ENCODE data around the gene SLC9A9. TPM values are rescaled to one million over a fixed set of nuclear protein-coding genes. Genes with fewer than 3 reads are reported as not detected.

The SLC9A9 gene
- total and polyA plus RNA-seq, 2 donors, result 20.5 to 21.2 TPM

DNA sequence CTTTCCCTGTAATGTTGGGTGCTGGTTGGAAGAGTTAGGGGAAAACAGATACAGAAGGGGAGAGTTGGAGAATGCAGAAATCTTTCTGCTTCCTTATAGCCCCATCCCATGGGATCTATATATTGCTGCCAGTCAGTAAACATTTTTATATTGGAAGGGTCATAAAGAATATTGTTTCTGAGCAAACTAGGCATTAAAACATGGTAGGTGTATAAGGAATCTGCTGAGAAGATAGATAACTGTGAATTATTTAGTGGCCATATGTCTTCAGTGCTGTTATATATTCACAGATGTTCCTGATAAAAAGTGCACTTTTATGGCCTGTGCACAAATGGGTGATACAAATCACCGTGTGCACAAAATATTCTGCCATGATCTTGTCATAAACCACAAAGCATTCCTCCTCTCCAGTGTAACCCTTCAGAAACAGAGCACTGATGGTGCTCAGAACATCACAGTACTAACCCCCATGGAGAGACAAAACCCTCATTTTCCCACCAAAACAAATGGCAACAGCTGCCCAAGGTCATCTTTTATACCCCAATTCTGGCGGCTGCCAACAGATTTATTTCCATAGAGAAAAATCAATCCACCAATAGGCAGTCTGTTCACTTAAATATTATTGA, 269.3 kb downstream of the SLC9A9 start:
- Histone ChIP-seq H3K4me3 (ENCODE audit: low read length in 2 of 2) (no peak overlapping the region), H3K36me3 (ENCODE audit: control insufficient read depth in 2 of 2, insufficient read depth in 2 of 2, low read length in 1 of 2) (no peaks in the 10 kb centered on the region), H3K9me3 (ENCODE audit: control insufficient read depth in 2 of 2, insufficient read depth in 1 of 2, low read length in 1 of 2) (no peaks in the 10 kb centered on the region), H3K27me3 (ENCODE audit: control insufficient read depth in 2 of 2, insufficient read depth in 1 of 2, low read length in 1 of 2) (no peaks in the 10 kb centered on the region), H3K4me1 (ENCODE audit: control insufficient read depth in 2 of 2, insufficient read depth in 2 of 2, low read length in 2 of 2) (peaks cover 0 to 3% of the 10 kb centered on the region in 2 donors), H3K27ac (ENCODE audit: low read depth in 1 of 2, low read length in 1 of 2) (no peak overlapping the region)
- 95% methylated on average over 2 of the region's 2 CpGs for WGBS
- DNase-seq (ENCODE audit: low read depth in 6 of 9, low spot score in 9 of 9), result no peak

DNA sequence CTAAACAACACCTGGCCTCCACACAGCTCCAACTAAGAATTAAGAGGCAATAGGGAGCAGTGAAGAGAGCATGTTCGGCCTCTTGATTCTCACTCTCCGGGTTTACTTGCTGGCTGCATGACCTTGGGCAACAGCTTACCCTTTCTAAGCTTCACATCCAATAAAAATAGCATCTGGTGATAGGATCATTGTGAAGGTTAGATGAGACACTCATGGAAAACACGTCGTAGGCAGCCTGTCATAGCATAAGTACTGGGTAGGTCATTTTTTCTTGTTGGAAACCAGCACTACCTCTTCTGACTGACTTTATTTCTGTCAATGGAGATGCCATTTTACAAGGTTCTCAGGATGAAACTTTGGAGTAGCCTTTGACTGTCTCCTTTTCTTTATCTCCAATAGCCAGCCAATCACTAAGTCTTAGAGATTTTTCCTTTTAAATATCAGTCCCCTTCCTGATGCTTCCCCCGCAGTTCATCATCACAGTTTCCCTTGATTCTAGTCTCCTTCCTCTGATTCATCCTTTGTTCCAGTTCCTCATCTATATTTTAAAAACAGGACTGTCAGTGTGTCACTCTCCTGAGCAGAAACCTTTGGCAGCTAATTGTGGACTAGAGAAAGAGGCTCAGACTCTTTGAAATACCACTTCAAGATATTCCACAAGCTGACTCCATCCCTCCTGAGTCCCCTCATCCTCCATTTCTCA, 271.5 kb downstream of the SLC9A9 start:
- no peaks in the 10 kb centered on the region for H3K27me3 ChIP-seq (ENCODE audit: control insufficient read depth in 2 of 2, insufficient read depth in 1 of 2, low read length in 1 of 2)
- H3K4me1 ChIP-seq (ENCODE audit: control insufficient read depth in 2 of 2, insufficient read depth in 2 of 2, low read length in 2 of 2), result peaks cover 0 to 2% of the 10 kb centered on the region in 2 donors
- DNase-seq (ENCODE audit: low read depth in 6 of 9, low spot score in 9 of 9), result no peak
- H3K4me3 ChIP-seq (ENCODE audit: low read length in 2 of 2), result no peak overlapping the region
- no peaks in the 10 kb centered on the region for H3K36me3 ChIP-seq (ENCODE audit: control insufficient read depth in 2 of 2, insufficient read depth in 2 of 2, low read length in 1 of 2)
- WGBS, result 98% methylated on average over 5 of the region's 5 CpGs
- no peaks in the 10 kb centered on the region for H3K9me3 ChIP-seq (ENCODE audit: control insufficient read depth in 2 of 2, insufficient read depth in 1 of 2, low read length in 1 of 2)
- no peak overlapping the region for H3K27ac ChIP-seq (ENCODE audit: low read depth in 1 of 2, low read length in 1 of 2)

GRCh38 chr3:143574933-143575332, 273.3 kb downstream of the SLC9A9 start:
- H3K36me3 ChIP-seq (ENCODE audit: control insufficient read depth in 2 of 2, insufficient read depth in 2 of 2, low read length in 1 of 2), result no peaks in the 10 kb centered on the region

DNA sequence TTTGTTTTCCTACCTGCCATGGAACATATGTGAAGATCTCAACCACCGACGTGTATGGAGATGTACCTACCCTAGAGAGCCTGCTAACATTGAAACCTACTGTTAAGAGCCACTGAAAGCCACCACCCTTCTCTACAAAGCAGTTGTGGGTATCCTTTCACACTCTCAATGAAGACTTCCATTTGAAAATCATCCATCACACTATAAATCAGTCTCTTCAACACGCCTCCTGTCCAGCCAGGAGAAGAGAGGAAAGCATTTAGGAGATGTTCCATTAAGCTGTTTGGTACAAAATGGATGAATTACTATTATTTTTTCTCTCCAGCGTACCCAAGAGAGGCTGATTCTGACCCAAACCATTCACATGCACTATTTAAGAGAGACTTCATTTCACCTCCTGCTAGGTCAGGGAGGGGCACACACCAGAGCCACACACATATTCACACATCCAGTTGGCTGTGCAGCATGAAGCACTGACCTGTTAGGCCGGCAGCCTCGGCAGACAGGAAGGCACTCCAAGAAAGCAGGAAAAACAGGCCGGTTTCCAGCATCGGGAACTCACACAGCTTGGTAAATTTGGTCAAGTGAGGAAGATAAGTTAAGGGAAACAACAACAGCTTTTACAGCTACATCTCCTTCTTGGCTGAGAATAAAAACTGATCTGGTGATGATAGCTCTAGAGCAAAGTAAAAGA, 274.5 kb downstream of the SLC9A9 start:
- Histone ChIP-seq H3K9me3 (ENCODE audit: control insufficient read depth in 2 of 2, insufficient read depth in 1 of 2, low read length in 1 of 2) (no peaks in the 10 kb centered on the region), H3K4me3 (ENCODE audit: low read length in 2 of 2) (no peak overlapping the region), H3K36me3 (ENCODE audit: control insufficient read depth in 2 of 2, insufficient read depth in 2 of 2, low read length in 1 of 2) (no peaks in the 10 kb centered on the region), H3K27me3 (ENCODE audit: control insufficient read depth in 2 of 2, insufficient read depth in 1 of 2, low read length in 1 of 2) (no peaks in the 10 kb centered on the region), H3K4me1 (ENCODE audit: control insufficient read depth in 2 of 2, insufficient read depth in 2 of 2, low read length in 2 of 2) (no peaks in the 10 kb centered on the region), H3K27ac (ENCODE audit: low read depth in 1 of 2, low read length in 1 of 2) (no peak overlapping the region)
- no peak for DNase-seq (ENCODE audit: low read depth in 6 of 9, low spot score in 9 of 9)
- WGBS, result 95% methylated on average over 8 of the region's 8 CpGs

More at GRCh38 chr3:143574933-143575332, 273.3 kb downstream of the SLC9A9 start:
- WGBS, result 98% methylated on average over 1 of the region's 1 CpG
- Histone ChIP-seq H3K27ac (ENCODE audit: low read depth in 1 of 2, low read length in 1 of 2) (no peak overlapping the region), H3K9me3 (ENCODE audit: control insufficient read depth in 2 of 2, insufficient read depth in 1 of 2, low read length in 1 of 2) (no peaks in the 10 kb centered on the region), H3K4me3 (ENCODE audit: low read length in 2 of 2) (no peak overlapping the region), H3K27me3 (ENCODE audit: control insufficient read depth in 2 of 2, insufficient read depth in 1 of 2, low read length in 1 of 2) (no peaks in the 10 kb centered on the region), H3K4me1 (ENCODE audit: control insufficient read depth in 2 of 2, insufficient read depth in 2 of 2, low read length in 2 of 2) (no peaks in the 10 kb centered on the region)
- no peak for DNase-seq (ENCODE audit: low read depth in 6 of 9, low spot score in 9 of 9)

- 99% methylated on average over 1 of the region's 1 CpG for WGBS
- no peaks in the 10 kb centered on the region for H3K4me1 ChIP-seq (ENCODE audit: control insufficient read depth in 2 of 2, insufficient read depth in 2 of 2, low read length in 2 of 2)
- H3K27me3 ChIP-seq (ENCODE audit: control insufficient read depth in 2 of 2, insufficient read depth in 1 of 2, low read length in 1 of 2), result no peaks in the 10 kb centered on the region
- no peak overlapping the region for H3K4me3 ChIP-seq (ENCODE audit: low read length in 2 of 2)
- H3K9me3 ChIP-seq (ENCODE audit: control insufficient read depth in 2 of 2, insufficient read depth in 1 of 2, low read length in 1 of 2), result no peaks in the 10 kb centered on the region
- no peak for DNase-seq (ENCODE audit: low read depth in 6 of 9, low spot score in 9 of 9)
- H3K36me3 ChIP-seq (ENCODE audit: control insufficient read depth in 2 of 2, insufficient read depth in 2 of 2, low read length in 1 of 2), result no peaks in the 10 kb centered on the region
- H3K27ac ChIP-seq (ENCODE audit: low read depth in 1 of 2, low read length in 1 of 2), result no peak overlapping the region
Measured at GRCh38 chr3:143571548-143571947, 276.7 kb downstream of the SLC9A9 start.

- Histone ChIP-seq H3K27ac (ENCODE audit: low read depth in 1 of 2, low read length in 1 of 2) (no peak overlapping the region), H3K36me3 (ENCODE audit: control insufficient read depth in 2 of 2, insufficient read depth in 2 of 2, low read length in 1 of 2) (no peaks in the 10 kb centered on the region), H3K4me3 (ENCODE audit: low read length in 2 of 2) (no peak overlapping the region), H3K9me3 (ENCODE audit: control insufficient read depth in 2 of 2, insufficient read depth in 1 of 2, low read length in 1 of 2) (no peaks in the 10 kb centered on the region), H3K4me1 (ENCODE audit: control insufficient read depth in 2 of 2, insufficient read depth in 2 of 2, low read length in 2 of 2) (peaks cover 0 to under 1% of the 10 kb centered on the region in 2 donors), H3K27me3 (ENCODE audit: control insufficient read depth in 2 of 2, insufficient read depth in 1 of 2, low read length in 1 of 2) (no peaks in the 10 kb centered on the region)
- DNase-seq (ENCODE audit: low read depth in 6 of 9, low spot score in 9 of 9), result no peak
- 97% methylated on average over 2 of the region's 2 CpGs for WGBS
Measured at GRCh38 chr3:143567823-143568222, 280.4 kb downstream of the SLC9A9 start.

GRCh38 chr3:143565951-143566350, 282.3 kb downstream of the SLC9A9 start:
- H3K4me3 ChIP-seq (ENCODE audit: low read length in 2 of 2), result no peak overlapping the region
- H3K36me3 ChIP-seq (ENCODE audit: control insufficient read depth in 2 of 2, insufficient read depth in 2 of 2, low read length in 1 of 2), result no peaks in the 10 kb centered on the region
- H3K27me3 ChIP-seq (ENCODE audit: control insufficient read depth in 2 of 2, insufficient read depth in 1 of 2, low read length in 1 of 2), result no peaks in the 10 kb centered on the region
- DNase-seq (ENCODE audit: low read depth in 6 of 9, low spot score in 9 of 9), result no peak
- H3K4me1 ChIP-seq (ENCODE audit: control insufficient read depth in 2 of 2, insufficient read depth in 2 of 2, low read length in 2 of 2), result peaks cover 0 to 3% of the 10 kb centered on the region in 2 donors
- H3K27ac ChIP-seq (ENCODE audit: low read depth in 1 of 2, low read length in 1 of 2), result no peak overlapping the region
- no peaks in the 10 kb centered on the region for H3K9me3 ChIP-seq (ENCODE audit: control insufficient read depth in 2 of 2, insufficient read depth in 1 of 2, low read length in 1 of 2)

DNA sequence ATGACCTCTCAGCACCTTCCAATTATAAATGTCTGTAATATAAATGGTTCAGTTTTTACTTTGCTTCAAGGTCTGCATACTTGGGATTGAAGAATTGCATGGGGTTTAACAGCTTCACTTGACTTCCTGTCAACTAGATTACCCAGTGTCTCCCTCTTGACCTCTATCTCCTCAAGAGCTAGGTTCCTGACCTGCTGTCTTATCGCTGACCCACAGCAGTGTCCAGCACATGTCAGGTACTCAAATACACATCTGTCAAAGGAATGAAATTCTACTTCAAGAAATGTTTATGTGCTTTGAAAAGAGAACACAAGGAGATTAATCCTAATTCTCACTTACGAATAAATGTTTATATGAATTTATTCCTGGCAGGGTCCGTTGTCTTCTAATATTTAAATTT, 284.5 kb downstream of the SLC9A9 start:
- H3K4me3 ChIP-seq (ENCODE audit: low read length in 2 of 2), result no peak overlapping the region
- WGBS, result 98% methylated on average over 3 of the region's 3 CpGs
- no peaks in the 10 kb centered on the region for H3K27me3 ChIP-seq (ENCODE audit: control insufficient read depth in 2 of 2, insufficient read depth in 1 of 2, low read length in 1 of 2)
- H3K27ac ChIP-seq (ENCODE audit: low read depth in 1 of 2, low read length in 1 of 2), result no peak overlapping the region
- peaks cover 0 to 3% of the 10 kb centered on the region in 2 donors for H3K4me1 ChIP-seq (ENCODE audit: control insufficient read depth in 2 of 2, insufficient read depth in 2 of 2, low read length in 2 of 2)
- H3K36me3 ChIP-seq (ENCODE audit: control insufficient read depth in 2 of 2, insufficient read depth in 2 of 2, low read length in 1 of 2), result no peaks in the 10 kb centered on the region
- H3K9me3 ChIP-seq (ENCODE audit: control insufficient read depth in 2 of 2, insufficient read depth in 1 of 2, low read length in 1 of 2), result no peaks in the 10 kb centered on the region
- DNase-seq (ENCODE audit: low read depth in 6 of 9, low spot score in 9 of 9), result no peak

DNA sequence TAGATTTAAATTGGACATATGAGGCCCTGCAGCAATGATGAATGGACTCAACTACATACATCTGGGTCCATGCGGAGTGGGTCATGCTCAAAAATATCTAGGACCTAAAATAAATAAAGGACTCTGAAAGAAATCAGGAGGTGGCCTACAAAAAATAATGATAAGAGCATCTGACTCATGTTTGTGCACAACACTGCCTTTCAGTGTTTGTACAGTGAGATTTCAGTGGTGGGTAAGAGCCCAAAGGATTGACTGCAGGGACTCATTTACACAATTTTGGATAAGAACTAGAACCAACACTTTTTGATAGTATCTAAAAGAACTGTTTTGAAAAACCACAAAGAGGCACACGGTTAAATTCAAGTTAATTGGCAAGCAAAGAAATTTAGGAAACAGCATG, 285.5 kb downstream of the SLC9A9 start:
- WGBS, result 67% methylated on average over 2 of the region's 2 CpGs
- H3K4me1 ChIP-seq (ENCODE audit: control insufficient read depth in 2 of 2, insufficient read depth in 2 of 2, low read length in 2 of 2), result peaks cover 0 to 3% of the 10 kb centered on the region in 2 donors
- DNase-seq (ENCODE audit: low read depth in 6 of 9, low spot score in 9 of 9), result no peak
- peaks cover 1 to 6% of the 10 kb centered on the region in 2 donors for H3K9me3 ChIP-seq (ENCODE audit: control insufficient read depth in 2 of 2, insufficient read depth in 1 of 2, low read length in 1 of 2)
- H3K4me3 ChIP-seq (ENCODE audit: low read length in 2 of 2), result no peak overlapping the region
- H3K36me3 ChIP-seq (ENCODE audit: control insufficient read depth in 2 of 2, insufficient read depth in 2 of 2, low read length in 1 of 2), result no peaks in the 10 kb centered on the region
- H3K27ac ChIP-seq (ENCODE audit: low read depth in 1 of 2, low read length in 1 of 2), result no peak overlapping the region
- H3K27me3 ChIP-seq (ENCODE audit: control insufficient read depth in 2 of 2, insufficient read depth in 1 of 2, low read length in 1 of 2), result no peaks in the 10 kb centered on the region
